Measurements from ENCODE around the gene FNBP1. TPM values are rescaled to one million over a fixed set of nuclear protein-coding genes. Genes with fewer than 3 reads are reported as not detected.

Gene FNBP1
- total and polyA plus RNA-seq, 10 of the 15 experiments (the other 5 are each of a cell fraction or from before 2014, with no cell fraction given): 64.5 to 353 (median 179) TPM

DNA sequence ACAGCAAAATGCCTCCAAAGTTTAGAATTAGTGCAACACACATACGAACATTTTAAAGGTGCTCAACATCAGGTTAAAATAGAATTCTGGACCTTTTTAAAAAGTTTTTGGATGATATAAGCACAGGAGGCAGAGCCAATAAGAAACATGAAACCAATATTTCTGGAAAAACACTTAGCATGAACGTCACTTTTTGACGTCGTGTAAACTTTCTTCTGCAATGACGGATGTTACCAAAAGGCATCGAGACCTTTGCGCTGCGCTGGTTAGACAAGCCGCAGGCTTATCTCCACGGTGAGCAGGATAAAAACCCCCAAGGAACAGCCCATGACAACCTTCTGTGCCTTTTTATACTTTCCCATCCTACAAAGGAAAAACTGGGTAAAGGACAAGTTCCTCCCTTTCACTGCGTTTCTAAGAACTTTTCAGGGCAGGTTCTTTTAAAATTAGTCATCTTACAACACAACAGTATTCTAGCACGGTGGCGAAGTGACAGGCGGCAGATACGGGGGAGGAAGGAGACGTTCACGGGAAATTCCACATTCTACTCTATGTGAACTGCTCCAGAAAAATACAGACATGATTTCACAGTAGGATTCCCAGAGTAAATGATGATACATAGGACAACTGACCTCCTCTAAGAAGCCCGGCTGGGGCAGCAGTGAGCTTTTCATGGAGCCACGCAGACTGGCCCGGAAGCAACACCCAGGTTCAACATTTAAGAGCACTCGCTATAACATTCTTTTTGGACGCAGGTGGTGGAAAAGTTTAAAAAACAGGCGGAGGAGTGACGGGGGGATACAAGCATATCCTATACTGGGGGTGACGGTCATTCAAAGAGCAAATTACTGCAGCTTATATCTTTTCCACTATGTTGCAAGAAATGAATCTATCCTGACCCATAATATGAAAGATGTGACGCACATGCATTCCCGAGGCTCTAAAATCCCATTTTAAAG, 155.4 kb downstream of the FNBP1 start (continued):
- TF ChIP-seq, protein P1, sequence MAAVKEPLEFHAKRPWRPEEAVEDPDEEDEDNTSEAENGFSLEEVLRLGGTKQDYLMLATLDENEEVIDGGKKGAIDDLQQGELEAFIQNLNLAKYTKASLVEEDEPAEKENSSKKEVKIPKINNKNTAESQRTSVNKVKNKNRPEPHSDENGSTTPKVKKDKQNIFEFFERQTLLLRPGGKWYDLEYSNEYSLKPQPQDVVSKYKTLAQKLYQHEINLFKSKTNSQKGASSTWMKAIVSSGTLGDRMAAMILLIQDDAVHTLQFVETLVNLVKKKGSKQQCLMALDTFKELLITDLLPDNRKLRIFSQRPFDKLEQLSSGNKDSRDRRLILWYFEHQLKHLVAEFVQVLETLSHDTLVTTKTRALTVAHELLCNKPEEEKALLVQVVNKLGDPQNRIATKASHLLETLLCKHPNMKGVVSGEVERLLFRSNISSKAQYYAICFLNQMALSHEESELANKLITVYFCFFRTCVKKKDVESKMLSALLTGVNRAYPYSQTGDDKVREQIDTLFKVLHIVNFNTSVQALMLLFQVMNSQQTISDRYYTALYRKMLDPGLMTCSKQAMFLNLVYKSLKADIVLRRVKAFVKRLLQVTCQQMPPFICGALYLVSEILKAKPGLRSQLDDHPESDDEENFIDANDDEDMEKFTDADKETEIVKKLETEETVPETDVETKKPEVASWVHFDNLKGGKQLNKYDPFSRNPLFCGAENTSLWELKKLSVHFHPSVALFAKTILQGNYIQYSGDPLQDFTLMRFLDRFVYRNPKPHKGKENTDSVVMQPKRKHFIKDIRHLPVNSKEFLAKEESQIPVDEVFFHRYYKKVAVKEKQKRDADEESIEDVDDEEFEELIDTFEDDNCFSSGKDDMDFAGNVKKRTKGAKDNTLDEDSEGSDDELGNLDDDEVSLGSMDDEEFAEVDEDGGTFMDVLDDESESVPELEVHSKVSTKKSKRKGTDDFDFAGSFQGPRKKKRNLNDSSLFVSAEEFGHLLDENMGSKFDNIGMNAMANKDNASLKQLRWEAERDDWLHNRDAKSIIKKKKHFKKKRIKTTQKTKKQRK (IDR thresholded peaks at IDR 0.05; ENCODE audit: low read depth, low read length): no peak
- TF ChIP-seq, protein P2, sequence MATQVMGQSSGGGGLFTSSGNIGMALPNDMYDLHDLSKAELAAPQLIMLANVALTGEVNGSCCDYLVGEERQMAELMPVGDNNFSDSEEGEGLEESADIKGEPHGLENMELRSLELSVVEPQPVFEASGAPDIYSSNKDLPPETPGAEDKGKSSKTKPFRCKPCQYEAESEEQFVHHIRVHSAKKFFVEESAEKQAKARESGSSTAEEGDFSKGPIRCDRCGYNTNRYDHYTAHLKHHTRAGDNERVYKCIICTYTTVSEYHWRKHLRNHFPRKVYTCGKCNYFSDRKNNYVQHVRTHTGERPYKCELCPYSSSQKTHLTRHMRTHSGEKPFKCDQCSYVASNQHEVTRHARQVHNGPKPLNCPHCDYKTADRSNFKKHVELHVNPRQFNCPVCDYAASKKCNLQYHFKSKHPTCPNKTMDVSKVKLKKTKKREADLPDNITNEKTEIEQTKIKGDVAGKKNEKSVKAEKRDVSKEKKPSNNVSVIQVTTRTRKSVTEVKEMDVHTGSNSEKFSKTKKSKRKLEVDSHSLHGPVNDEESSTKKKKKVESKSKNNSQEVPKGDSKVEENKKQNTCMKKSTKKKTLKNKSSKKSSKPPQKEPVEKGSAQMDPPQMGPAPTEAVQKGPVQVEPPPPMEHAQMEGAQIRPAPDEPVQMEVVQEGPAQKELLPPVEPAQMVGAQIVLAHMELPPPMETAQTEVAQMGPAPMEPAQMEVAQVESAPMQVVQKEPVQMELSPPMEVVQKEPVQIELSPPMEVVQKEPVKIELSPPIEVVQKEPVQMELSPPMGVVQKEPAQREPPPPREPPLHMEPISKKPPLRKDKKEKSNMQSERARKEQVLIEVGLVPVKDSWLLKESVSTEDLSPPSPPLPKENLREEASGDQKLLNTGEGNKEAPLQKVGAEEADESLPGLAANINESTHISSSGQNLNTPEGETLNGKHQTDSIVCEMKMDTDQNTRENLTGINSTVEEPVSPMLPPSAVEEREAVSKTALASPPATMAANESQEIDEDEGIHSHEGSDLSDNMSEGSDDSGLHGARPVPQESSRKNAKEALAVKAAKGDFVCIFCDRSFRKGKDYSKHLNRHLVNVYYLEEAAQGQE (IDR thresholded peaks at IDR 0.05; ENCODE audit: low read depth, low read length): 0 out of 2 replicates have a peak, but pooled peaks have one; percentile 3
- TF ChIP-seq YBX1 (IDR thresholded peaks at IDR 0.05): no peak
- TF ChIP-seq POU2F2 (IDR thresholded peaks at IDR 0.05; ENCODE audit: borderline replicate concordance, low read depth, low read length): peak; percentile 26; the same call in 1 of the 3 replicates
- 0 out of 2 replicates have a peak, but pooled peaks have one; percentile 43 for TF ChIP-seq RCOR1 (conservative IDR thresholded peaks at IDR 0.05; ENCODE audit: low read depth, low read length)
- peak; percentile 4; the same call in 1 of the 2 replicates for TF ChIP-seq POLR2AphosphoS5 (IDR thresholded peaks at IDR 0.05; ENCODE audit: low read length)
- TF ChIP-seq NBN (IDR thresholded peaks at IDR 0.05): no peak
- TF ChIP-seq CREM (IDR thresholded peaks at IDR 0.05; ENCODE audit: low read depth): peak; percentile 80; the same call in 1 of the 2 replicates
- TF ChIP-seq SUZ12 (IDR thresholded peaks at IDR 0.05; ENCODE audit: unreplicated experiment): no peak
- 0 out of 2 replicates have a peak, but pooled peaks have one; percentile 36 for TF ChIP-seq STAT3 (IDR thresholded peaks at IDR 0.05; ENCODE audit: low read depth, low read length)
- TF ChIP-seq EGR1 (IDR thresholded peaks at IDR 0.05; ENCODE audit: borderline replicate concordance in 1 of 2, low read depth in 2 of 2, low read length in 2 of 2): peak in 1 of 2 experiments; percentile 65; a peak in 1 of 3 replicates
- 0 out of 2 replicates have a peak, but pooled peaks have one; percentile 6 for TF ChIP-seq ZSCAN29 (IDR thresholded peaks at IDR 0.05)
